Type B pancreatic cell (in vitro differentiated cells): Measurements from ENCODE around the gene GAB3. TPM values are rescaled to one million over a fixed set of nuclear protein-coding genes. Genes with fewer than 3 reads are reported as not detected.

Experiments
- DNase-seq: peaks from one replicate; pipeline ENCODE4 v3.0.0; 2021; ENCODE audit warnings: mixed read lengths; ENCODE audit not compliant: unreplicated experiment; ENCODE audit errors: extremely low spot score
- H3K27ac Mint-ChIP-seq: 2 replicates; pipeline ENCODE4 v1.8.0; 2021; ENCODE audit warnings: mild to moderate bottlenecking, mixed read lengths
- H3K27me3 Mint-ChIP-seq: 2 replicates; pipeline ENCODE4 v1.8.0; 2021; ENCODE audit warnings: mixed read lengths
- H3K36me3 Mint-ChIP-seq: 2 replicates; pipeline ENCODE4 v1.8.0; 2021; ENCODE audit warnings: mixed read lengths
- H3K4me1 Mint-ChIP-seq: one replicate; pipeline ENCODE4 v1.8.0; 2021; ENCODE audit warnings: mixed read lengths; ENCODE audit not compliant: unreplicated experiment
- H3K4me3 Mint-ChIP-seq: 2 replicates; pipeline ENCODE4 v1.8.0; 2021; ENCODE audit warnings: mild to moderate bottlenecking, mixed read lengths
- H3K9me3 Mint-ChIP-seq: 2 replicates; pipeline ENCODE4 v1.8.0; 2021; ENCODE audit warnings: mixed read lengths
- total RNA-seq: library from RNA; stranded (reverse); gene quantifications from 2 replicates; pipeline ENCODE4 v1.2.1, GENCODE V29; 2021; ENCODE audit warnings: low replicate concordance
- TF ChIP-seq, protein P1 (sequence below): fragments of 200-600 bp; sonication (generic); conservative IDR thresholded peaks from 2 replicates; pipeline ENCODE4 v1.5.0; 2021; ENCODE audit warnings: antibody characterized with exemption, mild to moderate bottlenecking

The GAB3 gene
- total RNA-seq, 1 donor from 2014 or later, result 0.19 TPM

DNA sequence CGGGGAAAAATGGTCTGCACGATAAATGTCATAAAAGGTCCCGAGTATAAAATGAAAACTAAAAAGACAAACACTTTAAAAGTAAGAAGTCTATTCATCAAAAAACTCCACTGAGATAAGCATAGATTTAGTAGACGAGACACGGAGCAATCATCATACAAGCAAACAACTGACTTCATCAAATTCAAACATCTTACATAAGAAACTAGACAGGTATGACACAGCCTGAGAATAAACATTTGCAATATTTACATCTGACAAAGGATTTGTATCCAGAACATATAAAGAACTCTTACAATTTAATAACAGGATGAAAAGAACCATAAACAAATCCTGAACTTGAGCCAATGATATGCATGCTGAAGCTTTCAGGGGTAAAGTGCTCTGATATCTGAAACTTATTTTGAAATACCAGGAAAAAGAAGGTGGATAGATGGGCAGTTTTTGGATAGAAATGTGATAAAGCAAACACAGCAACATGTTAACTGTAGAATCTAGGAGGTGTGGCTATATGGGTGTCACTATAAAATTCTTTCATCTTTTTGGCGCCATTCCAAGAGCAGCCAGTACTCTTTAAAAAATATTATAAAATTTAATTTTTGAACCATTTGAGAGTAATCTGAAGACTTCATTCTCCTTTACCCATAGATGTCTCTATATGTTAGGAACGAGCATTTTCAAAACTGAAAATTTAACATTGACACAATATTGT, 42.4 kb upstream of the GAB3 start:
- no peak overlapping the region for H3K4me3 Mint-ChIP-seq
- no peaks in the 10 kb centered on the region for H3K36me3 Mint-ChIP-seq
- no peaks in the 10 kb centered on the region for H3K27me3 Mint-ChIP-seq
- no peaks in the 10 kb centered on the region for H3K4me1 Mint-ChIP-seq
- no peak for DNase-seq
- TF ChIP-seq, protein P1, sequence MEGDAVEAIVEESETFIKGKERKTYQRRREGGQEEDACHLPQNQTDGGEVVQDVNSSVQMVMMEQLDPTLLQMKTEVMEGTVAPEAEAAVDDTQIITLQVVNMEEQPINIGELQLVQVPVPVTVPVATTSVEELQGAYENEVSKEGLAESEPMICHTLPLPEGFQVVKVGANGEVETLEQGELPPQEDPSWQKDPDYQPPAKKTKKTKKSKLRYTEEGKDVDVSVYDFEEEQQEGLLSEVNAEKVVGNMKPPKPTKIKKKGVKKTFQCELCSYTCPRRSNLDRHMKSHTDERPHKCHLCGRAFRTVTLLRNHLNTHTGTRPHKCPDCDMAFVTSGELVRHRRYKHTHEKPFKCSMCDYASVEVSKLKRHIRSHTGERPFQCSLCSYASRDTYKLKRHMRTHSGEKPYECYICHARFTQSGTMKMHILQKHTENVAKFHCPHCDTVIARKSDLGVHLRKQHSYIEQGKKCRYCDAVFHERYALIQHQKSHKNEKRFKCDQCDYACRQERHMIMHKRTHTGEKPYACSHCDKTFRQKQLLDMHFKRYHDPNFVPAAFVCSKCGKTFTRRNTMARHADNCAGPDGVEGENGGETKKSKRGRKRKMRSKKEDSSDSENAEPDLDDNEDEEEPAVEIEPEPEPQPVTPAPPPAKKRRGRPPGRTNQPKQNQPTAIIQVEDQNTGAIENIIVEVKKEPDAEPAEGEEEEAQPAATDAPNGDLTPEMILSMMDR, result no peak
- H3K27ac Mint-ChIP-seq, result no peak overlapping the region
- no peaks in the 10 kb centered on the region for H3K9me3 Mint-ChIP-seq

DNA sequence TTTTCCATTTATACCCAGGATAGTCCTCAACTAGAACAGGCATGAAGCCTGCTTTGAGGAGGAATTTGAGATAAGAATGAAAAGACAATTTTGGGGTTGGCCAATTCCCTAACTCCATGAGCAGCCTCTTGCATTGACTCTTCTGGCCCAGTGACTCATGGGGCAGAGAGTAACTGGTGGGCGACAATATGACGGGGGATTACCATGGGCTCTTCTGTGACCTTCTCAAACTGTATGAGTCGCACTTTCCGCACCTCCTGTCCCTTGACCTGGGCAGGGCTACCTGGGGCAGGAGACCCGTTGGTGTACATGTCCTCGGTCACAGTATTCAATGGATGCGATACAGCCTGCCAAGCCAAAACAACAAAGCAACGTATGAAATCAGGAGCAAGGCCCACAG, 41.1 kb upstream of the GAB3 start:
- no peak overlapping the region for H3K4me3 Mint-ChIP-seq
- H3K27ac Mint-ChIP-seq, result no peak overlapping the region
- H3K9me3 Mint-ChIP-seq, result no peaks in the 10 kb centered on the region
- TF ChIP-seq, protein P1, result no peak
- no peak for DNase-seq
- no peaks in the 10 kb centered on the region for H3K27me3 Mint-ChIP-seq
- no peaks in the 10 kb centered on the region for H3K36me3 Mint-ChIP-seq
- no peaks in the 10 kb centered on the region for H3K4me1 Mint-ChIP-seq

DNA sequence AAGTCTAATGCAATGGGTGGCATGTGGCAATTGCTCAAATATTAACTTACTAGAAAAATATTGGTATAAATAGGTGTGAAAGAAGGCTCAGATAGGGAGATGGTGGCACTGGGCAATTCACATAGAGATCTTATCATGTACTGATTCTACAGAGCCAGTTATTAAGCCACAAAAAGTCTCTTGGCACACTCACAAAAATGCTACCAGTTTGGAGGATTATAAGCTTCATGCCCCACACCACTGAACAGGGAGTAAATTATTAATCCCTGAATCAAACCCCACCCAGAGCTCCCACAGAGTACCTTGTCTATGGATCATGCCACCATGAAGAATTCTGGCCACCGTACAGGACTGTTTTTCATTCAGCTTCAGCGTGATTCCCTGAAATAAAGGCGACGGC, 40.6 kb upstream of the GAB3 start:
- no peaks in the 10 kb centered on the region for H3K9me3 Mint-ChIP-seq
- H3K27ac Mint-ChIP-seq, result no peak overlapping the region
- no peak for DNase-seq
- no peaks in the 10 kb centered on the region for H3K4me1 Mint-ChIP-seq
- no peak overlapping the region for H3K4me3 Mint-ChIP-seq
- no peaks in the 10 kb centered on the region for H3K27me3 Mint-ChIP-seq
- no peaks in the 10 kb centered on the region for H3K36me3 Mint-ChIP-seq
- TF ChIP-seq, protein P1, result no peak

DNA sequence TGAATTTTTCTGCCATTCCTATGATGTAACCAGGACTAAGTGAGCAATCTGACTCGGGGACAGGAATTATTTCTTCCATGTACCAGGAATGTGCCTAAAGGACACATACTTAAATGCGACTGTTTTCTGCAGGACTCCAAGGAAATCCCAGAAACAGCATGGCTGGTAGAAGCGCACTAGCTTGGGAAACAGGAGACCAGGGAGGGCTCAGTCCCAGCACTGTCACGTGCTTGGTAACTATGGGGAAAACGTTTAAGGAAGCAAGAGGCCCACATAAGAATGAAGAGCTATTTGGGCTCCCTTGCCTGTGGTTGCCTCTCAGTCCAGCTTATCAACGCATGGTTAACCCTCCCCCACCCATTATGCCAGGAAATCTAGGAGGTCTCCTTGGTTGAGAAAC, 34.8 kb upstream of the GAB3 start:
- H3K27me3 Mint-ChIP-seq, result no peaks in the 10 kb centered on the region
- DNase-seq, result no peak
- H3K4me3 Mint-ChIP-seq, result no peak overlapping the region
- TF ChIP-seq, protein P1, result no peak
- H3K27ac Mint-ChIP-seq, result no peak overlapping the region
- H3K4me1 Mint-ChIP-seq, result no peaks in the 10 kb centered on the region
- H3K9me3 Mint-ChIP-seq, result no peaks in the 10 kb centered on the region
- H3K36me3 Mint-ChIP-seq, result no peaks in the 10 kb centered on the region

- H3K4me3 Mint-ChIP-seq, result no peak overlapping the region
- no peak for DNase-seq
- TF ChIP-seq, protein P1, result no peak
- no peak overlapping the region for H3K27ac Mint-ChIP-seq
- H3K9me3 Mint-ChIP-seq, result no peaks in the 10 kb centered on the region
- H3K27me3 Mint-ChIP-seq, result no peaks in the 10 kb centered on the region
- H3K4me1 Mint-ChIP-seq, result no peaks in the 10 kb centered on the region
- no peaks in the 10 kb centered on the region for H3K36me3 Mint-ChIP-seq
Observed at GRCh38 chrX:154784149-154784995, 33.5 kb upstream of the GAB3 start.
